ENCODE results near the gene TRIM7.
"Not testable (repeated sequence)": the region's sequence is repeated elsewhere in the genome, so short reads cannot be mapped to it uniquely, and the experiment has no call there.

GRCh38 chr5:181146927-181147636 lies 57.9 kb downstream of the TRIM7 start, which contains the start of gene OR2V2:
- TF ChIP-seq CTCF (conservative IDR thresholded peaks at IDR 0.05; ENCODE audit: low read length); EZH2phosphoT487 (IDR thresholded peaks at IDR 0.05; ENCODE audit: borderline replicate concordance): not testable (repeated sequence)
